Panc1 (cell line): Measurements from ENCODE around the gene DENND11. TPM values are rescaled to one million over a fixed set of nuclear protein-coding genes. Genes with fewer than 3 reads are reported as not detected.

ENCODE experiments used
- ATAC-seq: fragments of 200-7000 bp; cut with Tn5 transposase; 2 replicates; pipeline ENCODE4 v1.9.1; 2020; ENCODE audit warnings: mild to moderate bottlenecking, moderate library complexity
- BruUV-seq: library from RNA; stranded (reverse); fragments of 400-500 nt; replicated peaks from 2 replicates; lab custom pipeline; 2021; lab: Mats Ljungman, UMichigan
- CTCF ChIA-PET: fragments of 300-600 bp; sonication (Branson Sonifier 250); formaldehyde crosslinking; loops from one replicate; lab custom pipeline; 2022; ENCODE audit warnings: antibody characterized with exemption; lab: Charles Lee
- POLR2A ChIA-PET: fragments of 300-600 bp; sonication (Branson Sonifier 250); formaldehyde crosslinking; loops from one replicate; lab custom pipeline; 2022; ENCODE audit warnings: antibody characterized with exemption; lab: Charles Lee
- DNase-seq: peaks from one replicate; pipeline ENCODE4 v3.0.0-alpha.2; 2010; ENCODE audit warnings: low read depth, low spot score
- H3K27ac ChIP-seq: 2 replicates; pipeline ENCODE4 v1.5.1; 2011; ENCODE audit warnings: mild to moderate bottlenecking, low read length, inconsistent platforms
- H3K27me3 ChIP-seq: fragments of 200-500 bp; sonication (Bioruptor generic); 2 replicates; pipeline ENCODE4 v1.6.0; 2014; ENCODE audit warnings: low read length, inconsistent platforms; ENCODE audit not compliant: control insufficient read depth, insufficient read depth
- H3K36me3 ChIP-seq: fragments of 200-500 bp; sonication (Bioruptor generic); 2 replicates; pipeline ENCODE4 v1.5.1; 2014; ENCODE audit warnings: inconsistent platforms, mild to moderate bottlenecking, low read length, moderate library complexity; ENCODE audit not compliant: control insufficient read depth, insufficient read depth
- H3K4me1 ChIP-seq: 2 replicates; pipeline ENCODE4 v1.5.1; 2011; ENCODE audit warnings: inconsistent platforms, mild to moderate bottlenecking, low read length, moderate library complexity; ENCODE audit not compliant: control insufficient read depth, insufficient read depth
- H3K4me3 ChIP-seq, 2 experiments: 2 replicates each; pipeline ENCODE4 v1.5.1; 2011 to 2012; ENCODE audit warnings: low read depth in 2 of 2, low read length in 2 of 2, mild to moderate bottlenecking in 2 of 2, inconsistent platforms in 1 of 2, moderate library complexity in 1 of 2
- H3K9me3 ChIP-seq: fragments of 200-500 bp; sonication (Bioruptor generic); 2 replicates; pipeline ENCODE4 v1.5.1; 2014; ENCODE audit warnings: low read depth, mild to moderate bottlenecking, inconsistent platforms, low read length, moderate library complexity; ENCODE audit not compliant: control insufficient read depth, insufficient read depth
- POLR2AphosphoS5 ChIP-seq: IDR thresholded peaks from 2 replicates; pipeline ENCODE4 v1.6.1; 2012; ENCODE audit warnings: mild to moderate bottlenecking, low read depth, low read length, moderate library complexity
- SIN3A ChIP-seq: IDR thresholded peaks from 2 replicates; pipeline ENCODE4 v1.6.1; 2012; ENCODE audit warnings: low read depth, mild to moderate bottlenecking, low read length, moderate library complexity, borderline replicate concordance; ENCODE audit not compliant: insufficient read depth
- TCF7L2 ChIP-seq: IDR thresholded peaks from 2 replicates; pipeline ENCODE4 v1.6.1; 2011; ENCODE audit warnings: mild to moderate bottlenecking, low read depth, low read length, inconsistent platforms
- in situ Hi-C: cut with HindIII; loops from 2 replicates; pipeline ENCODE4 v1.10.0; 2016; ENCODE audit warnings: low sequenced_read_pairs, low pct_unique_long_range_greater_than_20kb
- intact Hi-C: fragments of 100-400 bp; cut with micrococcal nuclease; formaldehyde crosslinking; loops from one replicate; pipeline ENCODE4 v1.10.0; 2022; ENCODE audit not compliant: unreplicated experiment
- total RNA-seq: library from RNA; stranded (reverse); gene quantifications from one replicate; pipeline ENCODE4 v1.2.1, GENCODE V29; 2021; ENCODE audit not compliant: unreplicated experiment
- TF ChIP-seq, protein P1 (sequence below), 2 experiments: IDR thresholded peaks; 2 replicates each; pipeline ENCODE4 v1.6.1; 2011 to 2012; ENCODE audit warnings: low read depth in 2 of 2, control low read depth in 1 of 2, low read length in 1 of 2, mild to moderate bottlenecking in 1 of 2, moderate library complexity in 1 of 2; ENCODE audit not compliant: insufficient read depth in 1 of 2
- TF ChIP-seq, protein P2 (sequence below): fragments of 450-650 bp; IDR thresholded peaks from 2 replicates; pipeline ENCODE4 v1.5.1; 2017; ENCODE audit warnings: mild to moderate bottlenecking

The DENND11 gene
- total RNA-seq, 1 experiment from 2014 or later = 10.4 TPM

DNA sequence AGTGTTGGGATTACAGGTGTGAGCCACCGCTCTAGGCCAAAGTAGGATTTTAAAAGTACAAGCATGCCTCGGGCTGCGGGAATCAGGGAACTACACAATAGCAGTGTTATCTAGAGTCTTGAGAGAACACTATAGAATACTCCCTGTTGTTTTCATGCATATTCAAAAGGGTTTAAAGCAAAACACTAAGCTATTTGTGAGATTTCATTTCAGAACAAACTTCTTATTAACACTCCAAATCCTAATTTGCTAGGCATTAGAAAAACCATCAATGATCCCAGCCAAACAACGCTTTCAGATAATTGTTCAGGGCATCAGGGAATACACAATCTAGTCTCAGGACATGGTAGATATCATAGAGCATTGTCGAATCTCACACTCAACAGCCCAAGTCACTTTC lies 13.9 kb downstream of the DENND11 start:
- DNase-seq = no peak
- Histone ChIP-seq H3K36me3 (no peaks in the 10 kb centered on the region), H3K4me3 (no peak overlapping the region), H3K4me1 (no peaks in the 10 kb centered on the region), H3K27me3 (no peaks in the 10 kb centered on the region), H3K27ac (no peak overlapping the region), H3K9me3 (no peaks in the 10 kb centered on the region)
- CTCF ChIA-PET = no interaction called here
- intact Hi-C loops = no loop called here
- in situ Hi-C loops = no loop called here
- BruUV-seq = no TSS peak
- ATAC-seq = no peak
- TF ChIP-seq POLR2AphosphoS5 = no peak
- POLR2A ChIA-PET = interaction anchor here (0.7 kb wide), 1 partner anchor 229 kb away, joined by 6 read pairs; no protein-coding TSS in a partner anchor

DNA sequence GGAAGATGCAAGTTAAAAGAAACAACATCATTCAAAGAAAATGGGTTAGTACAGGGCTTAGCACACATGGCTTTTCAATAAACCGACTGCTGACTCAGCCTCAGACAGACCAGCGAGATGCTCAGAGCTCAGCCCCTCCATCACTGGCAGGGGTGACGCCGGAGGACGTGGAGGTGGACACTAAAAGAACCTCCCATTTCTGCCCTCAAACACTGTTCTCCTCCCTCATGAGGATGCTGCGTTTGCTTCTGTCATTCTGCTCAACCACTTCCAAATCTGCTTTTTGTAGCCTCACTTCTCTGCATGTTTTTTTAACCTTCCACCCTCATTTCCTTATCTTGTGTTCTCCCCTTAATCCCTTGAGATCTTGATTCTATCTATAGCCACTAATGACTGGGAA lies 15.3 kb downstream of the DENND11 start:
- POLR2A ChIA-PET = no interaction called here
- no peak overlapping the region for H3K27ac ChIP-seq
- no peak for ATAC-seq
- no peak overlapping the region for H3K4me3 ChIP-seq
- BruUV-seq = no TSS peak
- H3K27me3 ChIP-seq = no peaks in the 10 kb centered on the region
- intact Hi-C loops = no loop called here
- CTCF ChIA-PET = no interaction called here
- H3K4me1 ChIP-seq = no peaks in the 10 kb centered on the region
- H3K36me3 ChIP-seq = no peaks in the 10 kb centered on the region
- no peak for TF ChIP-seq TCF7L2
- no peak for TF ChIP-seq SIN3A
- TF ChIP-seq, protein P1, sequence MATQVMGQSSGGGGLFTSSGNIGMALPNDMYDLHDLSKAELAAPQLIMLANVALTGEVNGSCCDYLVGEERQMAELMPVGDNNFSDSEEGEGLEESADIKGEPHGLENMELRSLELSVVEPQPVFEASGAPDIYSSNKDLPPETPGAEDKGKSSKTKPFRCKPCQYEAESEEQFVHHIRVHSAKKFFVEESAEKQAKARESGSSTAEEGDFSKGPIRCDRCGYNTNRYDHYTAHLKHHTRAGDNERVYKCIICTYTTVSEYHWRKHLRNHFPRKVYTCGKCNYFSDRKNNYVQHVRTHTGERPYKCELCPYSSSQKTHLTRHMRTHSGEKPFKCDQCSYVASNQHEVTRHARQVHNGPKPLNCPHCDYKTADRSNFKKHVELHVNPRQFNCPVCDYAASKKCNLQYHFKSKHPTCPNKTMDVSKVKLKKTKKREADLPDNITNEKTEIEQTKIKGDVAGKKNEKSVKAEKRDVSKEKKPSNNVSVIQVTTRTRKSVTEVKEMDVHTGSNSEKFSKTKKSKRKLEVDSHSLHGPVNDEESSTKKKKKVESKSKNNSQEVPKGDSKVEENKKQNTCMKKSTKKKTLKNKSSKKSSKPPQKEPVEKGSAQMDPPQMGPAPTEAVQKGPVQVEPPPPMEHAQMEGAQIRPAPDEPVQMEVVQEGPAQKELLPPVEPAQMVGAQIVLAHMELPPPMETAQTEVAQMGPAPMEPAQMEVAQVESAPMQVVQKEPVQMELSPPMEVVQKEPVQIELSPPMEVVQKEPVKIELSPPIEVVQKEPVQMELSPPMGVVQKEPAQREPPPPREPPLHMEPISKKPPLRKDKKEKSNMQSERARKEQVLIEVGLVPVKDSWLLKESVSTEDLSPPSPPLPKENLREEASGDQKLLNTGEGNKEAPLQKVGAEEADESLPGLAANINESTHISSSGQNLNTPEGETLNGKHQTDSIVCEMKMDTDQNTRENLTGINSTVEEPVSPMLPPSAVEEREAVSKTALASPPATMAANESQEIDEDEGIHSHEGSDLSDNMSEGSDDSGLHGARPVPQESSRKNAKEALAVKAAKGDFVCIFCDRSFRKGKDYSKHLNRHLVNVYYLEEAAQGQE (IDR thresholded peaks at IDR 0.05; ENCODE audit: insufficient read depth in 1 of 2, low read depth in 2 of 2, low read length in 1 of 2) = no peak
- TF ChIP-seq POLR2AphosphoS5 = no peak
- TF ChIP-seq, protein P2, sequence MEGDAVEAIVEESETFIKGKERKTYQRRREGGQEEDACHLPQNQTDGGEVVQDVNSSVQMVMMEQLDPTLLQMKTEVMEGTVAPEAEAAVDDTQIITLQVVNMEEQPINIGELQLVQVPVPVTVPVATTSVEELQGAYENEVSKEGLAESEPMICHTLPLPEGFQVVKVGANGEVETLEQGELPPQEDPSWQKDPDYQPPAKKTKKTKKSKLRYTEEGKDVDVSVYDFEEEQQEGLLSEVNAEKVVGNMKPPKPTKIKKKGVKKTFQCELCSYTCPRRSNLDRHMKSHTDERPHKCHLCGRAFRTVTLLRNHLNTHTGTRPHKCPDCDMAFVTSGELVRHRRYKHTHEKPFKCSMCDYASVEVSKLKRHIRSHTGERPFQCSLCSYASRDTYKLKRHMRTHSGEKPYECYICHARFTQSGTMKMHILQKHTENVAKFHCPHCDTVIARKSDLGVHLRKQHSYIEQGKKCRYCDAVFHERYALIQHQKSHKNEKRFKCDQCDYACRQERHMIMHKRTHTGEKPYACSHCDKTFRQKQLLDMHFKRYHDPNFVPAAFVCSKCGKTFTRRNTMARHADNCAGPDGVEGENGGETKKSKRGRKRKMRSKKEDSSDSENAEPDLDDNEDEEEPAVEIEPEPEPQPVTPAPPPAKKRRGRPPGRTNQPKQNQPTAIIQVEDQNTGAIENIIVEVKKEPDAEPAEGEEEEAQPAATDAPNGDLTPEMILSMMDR = no peak
- H3K9me3 ChIP-seq = no peaks in the 10 kb centered on the region
- in situ Hi-C loops = no loop called here
- DNase-seq = no peak

DNA sequence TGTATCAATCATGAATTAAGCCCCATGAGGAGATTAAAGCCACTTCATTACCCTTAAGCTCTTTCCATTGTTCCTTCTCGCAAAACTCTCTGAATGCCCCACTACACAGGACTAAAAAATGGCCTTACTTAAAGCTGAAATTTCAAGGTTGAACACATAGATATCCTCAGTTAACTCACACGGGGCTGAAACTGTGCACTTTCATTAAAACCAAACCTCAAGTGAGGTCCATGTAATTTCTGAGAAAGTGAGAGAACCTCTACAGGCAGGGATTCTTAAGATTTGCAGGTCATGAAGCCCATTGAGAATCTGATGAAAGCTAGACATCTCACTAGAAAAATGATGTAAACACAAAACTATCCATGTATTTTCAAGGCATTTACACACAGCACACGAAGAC lies 15.9 kb downstream of the DENND11 start:
- Histone ChIP-seq H3K36me3 (no peaks in the 10 kb centered on the region), H3K27me3 (no peaks in the 10 kb centered on the region), H3K4me3 (no peak overlapping the region), H3K27ac (no peak overlapping the region), H3K4me1 (no peaks in the 10 kb centered on the region), H3K9me3 (no peaks in the 10 kb centered on the region)
- intact Hi-C loops (no loop called here), in situ Hi-C loops (no loop called here)
- ChIA-PET CTCF (no interaction called here), POLR2A (no interaction called here)
- ATAC-seq = no peak
- TF ChIP-seq TCF7L2 = no peak
- TF ChIP-seq SIN3A = no peak
- TF ChIP-seq, protein P1 (IDR thresholded peaks at IDR 0.05; ENCODE audit: insufficient read depth in 1 of 2, low read depth in 2 of 2, low read length in 1 of 2) = no peak
- TF ChIP-seq, protein P2 = no peak
- no peak for TF ChIP-seq POLR2AphosphoS5
- no peak for DNase-seq
- no TSS peak for BruUV-seq
